CD14-positive monocyte (primary cell): ENCODE results near the gene POP4. TPM values are rescaled to one million over a fixed set of nuclear protein-coding genes. Genes with fewer than 3 reads are reported as not detected.

Experiments
- DNase-seq, 3 donors: peaks; one replicate each; pipeline ENCODE4 v3.0.0-alpha.2; 2011 to 2022
- H2AFZ ChIP-seq: 2 replicates; pipeline ENCODE4 v1.6.0; 2012; ENCODE audit warnings: mild to moderate bottlenecking, low read depth, low read length, inconsistent platforms; ENCODE audit not compliant: insufficient read depth, poor library complexity, severe bottlenecking
- H3K27ac ChIP-seq, 2 donors: 1 replicate in 1 of 2; 2 replicates in 1 of 2; pipeline ENCODE4 v1.5.1; 2012 to 2013; ENCODE audit warnings: low read length in 2 of 2, control low read depth in 1 of 2, inconsistent platforms in 1 of 2, low read depth in 1 of 2, mild to moderate bottlenecking in 1 of 2
- H3K27me3 ChIP-seq, 2 donors: one replicate each; pipeline versions ENCODE4 v1.6.0 to v1.6.1; 2011 to 2013; ENCODE audit warnings: low read length in 2 of 2; ENCODE audit not compliant: control insufficient read depth in 2 of 2, insufficient read depth in 2 of 2
- H3K36me3 ChIP-seq, 2 donors: replicated peaks in 1 of 2; 1 replicate in 1 of 2; 2 replicates in 1 of 2; pipeline versions ENCODE4 v1.5.1 to v1.6.1; 2012 to 2013; ENCODE audit warnings: low read length in 2 of 2, control low read depth in 1 of 2, inconsistent platforms in 1 of 2, mild to moderate bottlenecking in 1 of 2; ENCODE audit not compliant: insufficient read depth in 2 of 2, control insufficient read depth in 1 of 2
- H3K4me1 ChIP-seq, 2 donors: 1 replicate in 1 of 2; 2 replicates in 1 of 2; pipeline versions ENCODE4 v1.5.1 to v1.6.1; 2012 to 2013; ENCODE audit warnings: low read length in 2 of 2, control low read depth in 1 of 2, inconsistent platforms in 1 of 2, mild to moderate bottlenecking in 1 of 2, moderate library complexity in 1 of 2; ENCODE audit not compliant: insufficient read depth in 2 of 2, control insufficient read depth in 1 of 2
- H3K4me2 ChIP-seq: replicated peaks from 2 replicates; pipeline ENCODE3; 2012; ENCODE audit warnings: low read length, moderate library complexity, mild to moderate bottlenecking; ENCODE audit not compliant: poor library complexity, severe bottlenecking; ENCODE audit errors: extremely low read depth
- H3K4me3 ChIP-seq, 3 experiments: fragments of 200-600 bp in 1 of 3; sonication (generic) in 1 of 3; replicated peaks in 1 of 3; 1 replicate in 2 of 3; 2 replicates in 1 of 3; pipeline ENCODE4 v1.5.1; 2011 to 2013; ENCODE audit warnings: low read length in 3 of 3, mild to moderate bottlenecking in 3 of 3, control low read depth in 2 of 3, low read depth in 2 of 3, inconsistent platforms in 1 of 3, moderate library complexity in 1 of 3
- H3K79me2 ChIP-seq: 2 replicates; pipeline ENCODE4 v1.6.0; 2012; ENCODE audit warnings: mild to moderate bottlenecking, control low read depth, inconsistent platforms, low read length, moderate library complexity; ENCODE audit not compliant: insufficient read depth
- H3K9ac ChIP-seq: 2 replicates; pipeline ENCODE4 v1.6.0; 2017; ENCODE audit warnings: low read length, mild to moderate bottlenecking; ENCODE audit not compliant: insufficient read depth, poor library complexity, severe bottlenecking
- H3K9me3 ChIP-seq, 2 donors: replicated peaks in 1 of 2; 1 replicate in 1 of 2; 2 replicates in 1 of 2; pipeline versions ENCODE4 v1.5.1 to v1.6.1; 2012 to 2013; ENCODE audit warnings: low read length in 2 of 2, control low read depth in 1 of 2; ENCODE audit not compliant: control insufficient read depth in 1 of 2, insufficient read depth in 1 of 2
- H4K20me1 ChIP-seq: 2 replicates; pipeline ENCODE4 v1.6.0; 2012; ENCODE audit warnings: mild to moderate bottlenecking, low read length, control low read depth, moderate library complexity; ENCODE audit not compliant: insufficient read depth
- H3K27ac Mint-ChIP-seq, 7 donors: one replicate each; pipeline ENCODE4 v1.8.0; 2020; ENCODE audit warnings: mild to moderate bottlenecking in 7 of 7, mixed read lengths in 7 of 7, moderate library complexity in 6 of 7, inconsistent platforms in 2 of 7
- H3K27me3 Mint-ChIP-seq, 3 donors: one replicate each; pipeline ENCODE4 v1.8.0; 2021 to 2022; ENCODE audit warnings: low read depth in 3 of 3, mild to moderate bottlenecking in 3 of 3, mixed read lengths in 3 of 3, moderate library complexity in 3 of 3, inconsistent platforms in 1 of 3
- H3K36me3 Mint-ChIP-seq, 2 donors: one replicate each; pipeline ENCODE4 v1.8.0; 2020; ENCODE audit warnings: mixed read lengths in 2 of 2, inconsistent platforms in 1 of 2, mild to moderate bottlenecking in 1 of 2
- H3K4me1 Mint-ChIP-seq: one replicate; pipeline ENCODE4 v1.8.0; 2020; ENCODE audit warnings: mild to moderate bottlenecking, mixed read lengths
- H3K4me3 Mint-ChIP-seq, 2 donors: one replicate each; pipeline ENCODE4 v1.8.0; 2020; ENCODE audit warnings: mild to moderate bottlenecking in 2 of 2, mixed read lengths in 2 of 2, moderate library complexity in 1 of 2
- H3K9me3 Mint-ChIP-seq, 7 donors: one replicate each; pipeline ENCODE4 v1.8.0; 2020 to 2022; ENCODE audit warnings: mixed read lengths in 7 of 7, mild to moderate bottlenecking in 6 of 7, moderate library complexity in 6 of 7, inconsistent platforms in 2 of 7
- CTCF ChIP-seq: fragments of 200-600 bp; IDR thresholded peaks from one replicate; pipeline ENCODE4 v1.8.0; 2022; ENCODE audit warnings: antibody characterized with exemption, mild to moderate bottlenecking
- WGBS: methylation state at CpG from one replicate; pipeline ENCODE4 v1.1.5; 2013; ENCODE audit warnings: missing lambda C conversion rate; ENCODE audit not compliant: insufficient coverage; 5-methylcytosine and 5-hydroxymethylcytosine counted together
- intact Hi-C, 2 donors: fragments of 100-400 bp; cut with micrococcal nuclease; formaldehyde crosslinking; loops; one replicate each; pipeline versions ENCODE4 v1.15.0 to v1.15.1; 2023
- polyA plus RNA-seq, 3 donors: library from polyadenylated mRNA; depleted of rRNA in 1 of 3; unstranded in 2 of 3; stranded (reverse) in 1 of 3; fragments of 300-500 nt in 2 of 3; fragments of >200 nt in 1 of 3; fragmentation: Illumina TruSeq in 2 of 3; gene quantifications; 1 replicate in 2 of 3; 2 replicates in 1 of 3; pipeline ENCODE4 v1.2.3, GENCODE V29; 2012 to 2021

The POP4 gene
- polyA plus RNA-seq, 3 donors = 49.9 to 162 (median 161) TPM

GRCh38 chr19:29630655-29631054, 24.6 kb downstream of the POP4 start:
- Histone ChIP-seq H4K20me1 (no peaks in the 10 kb centered on the region), H3K27ac (no peak overlapping the region), H3K79me2 (no peaks in the 10 kb centered on the region), H3K4me1 (no peaks in the 10 kb centered on the region), H3K36me3 (no peaks in the 10 kb centered on the region), H3K9me3 (no peaks in the 10 kb centered on the region), H2AFZ (no peak overlapping the region), H3K4me2 (no peak overlapping the region), H3K9ac (no peak overlapping the region), H3K4me3 (no peak overlapping the region), H3K27me3 (no peaks in the 10 kb centered on the region)
- Mint-ChIP-seq H3K4me1 (no peaks in the 10 kb centered on the region), H3K27me3 (peaks cover 0 to 2% (median 1%) of the 10 kb centered on the region in 3 donors), H3K36me3 (no peaks in the 10 kb centered on the region), H3K4me3 (no peak overlapping the region), H3K27ac (no peak overlapping the region), H3K9me3 (peaks cover 0 to 3% (median 0%) of the 10 kb centered on the region in 7 donors)
- intact Hi-C loops = no loop called here
- no peak for DNase-seq
- no peak for TF ChIP-seq CTCF
- 83% methylated on average over 2 of the region's 2 CpGs for WGBS

- H3K4me2 ChIP-seq = no peak overlapping the region
- no peak overlapping the region for H3K27ac ChIP-seq
- no peak overlapping the region for H2AFZ ChIP-seq
- Mint-ChIP-seq H3K4me1 (no peaks in the 10 kb centered on the region), H3K36me3 (no peaks in the 10 kb centered on the region), H3K4me3 (no peak overlapping the region), H3K27ac (no peak overlapping the region), H3K9me3 (peaks cover 0 to 3% (median 0%) of the 10 kb centered on the region in 7 donors), H3K27me3 (peaks cover 0 to 2% (median 1%) of the 10 kb centered on the region in 3 donors)
- H3K4me1 ChIP-seq = no peaks in the 10 kb centered on the region
- H4K20me1 ChIP-seq = no peaks in the 10 kb centered on the region
- H3K4me3 ChIP-seq = no peak overlapping the region
- H3K9me3 ChIP-seq = no peaks in the 10 kb centered on the region
- 94% methylated on average over 2 of the region's 3 CpGs for WGBS
- TF ChIP-seq CTCF = no peak
- no peaks in the 10 kb centered on the region for H3K36me3 ChIP-seq
- intact Hi-C loops = no loop called here
- no peak for DNase-seq
- H3K79me2 ChIP-seq = no peaks in the 10 kb centered on the region
- H3K9ac ChIP-seq = no peak overlapping the region
- H3K27me3 ChIP-seq = no peaks in the 10 kb centered on the region
Measured at GRCh38 chr19:29631450-29631849, 25.4 kb downstream of the POP4 start.
